HG03520 (cell line): Measurements from ENCODE around the gene STK32C.

Source experiments
- ATAC-seq: cut with Tn5 transposase; IDR thresholded peaks from one replicate; pipeline ENCODE4 v1.9.1; 2021; ENCODE audit warnings: mild to moderate bottlenecking, moderate library complexity; ENCODE audit not compliant: unreplicated experiment

STK32C gene

DNA sequence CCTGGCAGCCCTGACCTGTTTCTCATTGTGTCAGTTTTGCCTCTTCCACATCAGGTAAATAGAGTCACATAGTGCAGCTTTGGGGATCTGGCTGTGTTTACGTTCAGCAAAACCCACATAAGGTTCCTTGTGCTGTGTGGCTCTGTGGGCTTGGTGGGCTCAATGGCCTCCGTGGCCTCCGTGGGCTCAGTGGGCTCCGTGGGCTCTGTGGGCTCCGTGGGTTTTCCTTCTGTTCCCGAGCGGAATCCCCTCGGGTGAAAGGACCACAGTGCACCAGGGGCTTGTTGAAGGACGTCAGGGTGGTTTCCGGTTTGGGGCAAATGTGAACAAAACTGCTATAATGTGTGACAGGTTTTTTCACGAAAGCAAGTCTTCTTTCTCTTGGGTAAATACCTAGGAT, 133.5 kb downstream of the STK32C start:
- no peak for ATAC-seq

DNA sequence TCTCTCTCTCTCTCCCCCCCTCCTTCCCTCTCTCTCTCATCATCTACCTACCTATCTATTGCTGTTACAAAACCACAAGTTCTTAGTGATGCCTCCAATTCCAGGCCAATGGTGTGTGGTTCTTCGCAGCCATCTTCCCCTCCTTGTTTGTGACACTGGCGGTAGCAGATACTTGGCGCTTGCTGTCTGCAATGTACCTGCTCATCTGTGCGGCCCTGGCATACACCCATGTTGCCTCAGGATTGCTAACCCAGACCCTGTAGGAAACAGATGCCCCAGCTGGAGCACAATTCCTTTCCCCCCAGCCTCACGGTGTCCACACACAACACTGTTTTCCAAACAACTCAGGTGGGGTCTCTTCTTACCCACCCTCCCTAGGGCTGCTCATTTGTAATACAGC, 134.6 kb downstream of the STK32C start:
- no peak for ATAC-seq

DNA sequence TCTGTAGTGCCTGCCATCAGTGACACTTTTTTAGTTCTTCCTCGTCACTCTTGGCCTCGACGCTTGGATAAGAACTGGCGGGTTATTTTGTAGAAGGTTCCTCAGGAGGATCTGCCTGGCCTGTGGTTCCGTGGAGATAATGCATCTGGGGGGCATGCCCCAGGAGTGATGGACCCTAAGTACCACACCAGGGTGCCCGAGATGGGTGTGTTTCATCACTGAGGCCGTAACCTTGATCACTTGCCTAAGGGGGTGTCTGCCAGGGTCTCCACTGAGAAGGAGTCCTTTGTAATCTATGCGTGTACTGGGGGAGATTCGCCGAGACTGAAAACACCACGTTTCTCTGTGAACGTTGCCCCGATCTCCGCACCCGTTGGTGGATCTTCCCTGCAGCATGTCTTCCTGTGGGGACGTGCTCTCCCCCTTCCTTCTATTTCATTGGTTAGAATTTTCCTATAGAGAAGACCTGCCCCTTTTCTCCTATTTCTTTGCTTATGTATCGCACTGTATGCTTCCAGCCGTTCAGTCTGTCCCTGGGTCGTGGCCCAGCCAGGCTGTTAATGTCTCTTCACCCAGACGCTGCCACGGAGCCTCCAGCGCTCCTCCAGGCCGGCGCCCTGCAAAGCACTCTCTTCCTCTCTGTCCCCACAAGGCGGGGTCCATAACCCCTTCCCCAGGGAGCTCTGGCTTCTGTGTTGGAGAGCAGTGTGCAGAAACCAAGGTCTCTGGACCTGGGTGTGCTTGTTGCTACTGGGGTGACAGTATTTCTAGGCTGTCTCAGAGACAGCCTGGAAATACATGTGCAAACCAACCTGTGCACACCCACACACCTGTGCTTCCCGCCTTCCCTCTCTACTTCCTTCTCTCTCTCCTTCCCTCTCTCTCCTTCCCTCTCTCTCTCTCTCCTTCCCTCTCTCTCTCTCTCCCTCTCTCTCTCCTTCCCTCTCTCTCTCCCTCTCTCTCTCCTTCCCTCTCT, 135.4 kb downstream of the STK32C start:
- ATAC-seq, result no peak

GRCh38 chr10:132170561-132171361, 137.0 kb downstream of the STK32C start:
- ATAC-seq, result no peak

GRCh38 chr10:132169766-132170560, 137.8 kb downstream of the STK32C start:
- no peak for ATAC-seq

- ATAC-seq, result no peak
Measured at GRCh38 chr10:132169031-132169765, 138.6 kb downstream of the STK32C start.

- no peak for ATAC-seq
Measured at GRCh38 chr10:132168571-132169030, 139.1 kb downstream of the STK32C start.

DNA sequence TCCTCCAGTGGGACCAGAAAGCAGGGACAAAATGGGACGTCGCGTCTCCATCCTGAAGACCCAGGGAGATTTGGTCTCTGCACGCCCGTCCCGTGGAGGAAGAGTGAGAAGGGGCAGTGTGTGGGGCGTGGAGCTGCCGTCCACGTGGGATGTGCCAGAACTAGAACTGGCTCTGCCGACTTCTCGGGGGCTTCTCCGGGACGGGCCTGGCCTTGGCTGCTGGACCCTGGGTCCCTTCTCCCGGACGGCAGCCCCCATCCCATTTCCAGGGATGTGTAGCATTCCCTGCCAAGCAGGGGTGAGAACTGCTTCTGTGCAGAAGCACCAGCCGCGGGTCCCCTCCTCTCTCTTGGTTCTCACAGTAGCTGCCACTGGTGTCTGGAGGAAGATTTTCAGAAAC, 139.8 kb downstream of the STK32C start:
- ATAC-seq, result no peak

DNA sequence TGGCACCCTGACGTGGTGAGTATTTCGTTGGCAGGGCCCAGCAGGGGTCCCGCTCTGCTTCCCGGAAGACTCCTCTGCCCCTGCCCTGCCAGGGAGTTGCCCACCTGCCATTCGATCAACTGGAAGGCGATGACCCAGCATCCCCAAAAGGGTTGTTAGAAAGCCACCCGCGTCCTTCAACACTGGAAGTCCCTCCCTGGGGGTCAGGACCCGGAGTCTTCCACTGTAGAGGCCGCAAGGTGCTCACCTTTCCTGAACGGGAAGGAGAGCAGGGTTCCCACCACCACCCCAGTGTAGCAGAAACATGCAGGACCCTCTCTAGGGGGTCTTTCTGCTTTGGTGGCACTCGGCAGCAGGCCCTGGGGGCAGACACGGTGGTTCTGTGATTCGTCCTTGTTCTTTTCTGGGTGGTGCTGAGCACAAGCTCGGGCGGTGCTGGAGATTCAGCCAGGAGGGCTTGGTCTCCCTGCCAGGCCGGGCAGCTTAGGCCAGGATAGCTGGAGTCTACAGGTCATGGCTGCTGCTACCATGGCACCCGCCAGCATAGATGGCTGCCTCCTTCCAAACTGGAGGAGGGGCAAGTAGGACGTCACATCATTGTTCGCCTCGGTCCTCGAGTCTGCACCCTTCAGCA, 140.6 kb downstream of the STK32C start:
- ATAC-seq, result no peak

GRCh38 chr10:132166216-132166950, 141.4 kb downstream of the STK32C start:
- ATAC-seq, result no peak

DNA sequence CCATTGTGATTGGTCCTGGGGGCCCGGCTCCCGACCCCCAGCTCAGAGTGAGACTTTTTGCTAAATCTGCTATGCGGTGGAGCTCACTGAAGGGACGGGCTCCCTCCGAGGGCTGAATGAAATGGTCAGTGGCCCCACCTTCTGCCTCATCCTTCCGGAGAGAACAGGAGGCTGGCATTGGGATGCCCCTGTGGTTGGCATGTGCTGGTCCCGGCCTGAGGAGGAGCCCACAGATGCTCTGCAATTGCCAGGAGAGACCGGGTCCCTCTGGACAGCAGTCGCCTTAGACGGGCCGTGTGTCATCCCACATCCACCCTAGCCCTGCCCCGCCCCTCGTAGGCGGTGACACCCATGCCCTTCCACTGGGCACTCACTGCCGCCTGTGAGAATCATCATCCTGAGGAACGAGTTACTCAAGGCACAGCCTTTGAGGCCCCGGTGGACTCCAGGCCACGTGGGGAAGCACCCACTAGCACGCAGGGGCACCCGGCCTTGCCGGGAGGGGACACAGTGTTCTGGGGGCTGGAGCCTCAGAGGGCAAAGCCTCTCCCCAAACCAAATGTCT, 142.3 kb downstream of the STK32C start:
- ATAC-seq, result no peak

- no peak for ATAC-seq
Measured at GRCh38 chr10:132164761-132165278, 142.9 kb downstream of the STK32C start.

DNA sequence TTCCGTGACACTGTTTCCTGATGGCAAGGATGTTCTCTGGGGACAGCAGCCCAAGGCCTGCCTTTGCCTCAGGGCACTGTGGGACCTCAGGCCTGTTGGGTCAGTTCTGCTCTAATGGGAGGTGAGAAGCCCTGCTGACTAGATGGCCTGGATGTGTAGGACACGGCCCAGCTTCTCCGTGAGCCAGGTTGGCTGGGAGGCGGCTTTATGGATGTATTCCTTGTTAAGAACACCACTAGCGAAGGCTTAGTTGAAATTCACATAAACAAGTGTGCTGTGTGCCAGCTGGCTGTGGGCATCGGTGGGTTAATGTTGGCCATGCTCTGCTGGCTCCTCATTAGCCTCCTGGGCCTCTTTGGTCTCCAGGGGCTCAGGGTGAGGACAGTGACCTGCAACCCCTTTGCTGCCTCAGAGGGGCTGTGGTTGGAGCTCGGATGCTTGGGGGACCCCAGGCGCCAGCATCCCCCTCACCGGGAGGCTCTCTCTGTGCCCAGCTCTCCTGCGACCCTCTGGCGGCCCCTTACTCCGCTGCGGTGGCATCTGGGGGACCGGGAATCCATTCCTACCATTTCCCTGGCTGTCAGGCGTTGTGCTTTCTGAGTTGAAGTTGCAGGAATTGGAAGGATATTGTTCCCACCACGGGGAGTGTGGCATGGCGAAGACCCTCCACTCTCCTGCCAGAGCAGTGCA, 143.8 kb downstream of the STK32C start:
- ATAC-seq, result no peak

DNA sequence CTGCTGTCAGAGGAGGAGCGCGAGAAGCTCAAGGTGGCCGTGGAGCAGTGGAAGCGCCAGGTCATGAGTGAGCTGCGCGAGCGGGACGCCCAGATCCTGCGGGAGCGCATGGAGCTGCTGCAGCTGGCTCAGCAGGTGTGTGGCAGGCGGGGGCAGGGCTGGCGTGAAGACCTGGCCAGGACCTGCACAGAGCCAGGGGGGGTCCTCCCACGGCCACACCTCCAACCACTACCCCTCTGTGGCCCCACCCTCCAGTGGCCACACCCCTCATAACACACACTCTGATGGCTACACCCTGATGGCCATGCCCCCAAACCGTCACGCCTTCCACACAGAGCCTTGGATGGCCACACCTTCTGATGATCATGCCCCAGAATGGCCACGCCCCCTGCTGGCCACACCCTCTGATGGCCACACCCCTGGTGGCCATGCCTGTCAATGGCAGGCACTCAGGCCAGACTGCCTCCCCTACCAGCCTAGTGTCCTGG, 144.4 kb downstream of the STK32C start:
- ATAC-seq, result peak; percentile 84

DNA sequence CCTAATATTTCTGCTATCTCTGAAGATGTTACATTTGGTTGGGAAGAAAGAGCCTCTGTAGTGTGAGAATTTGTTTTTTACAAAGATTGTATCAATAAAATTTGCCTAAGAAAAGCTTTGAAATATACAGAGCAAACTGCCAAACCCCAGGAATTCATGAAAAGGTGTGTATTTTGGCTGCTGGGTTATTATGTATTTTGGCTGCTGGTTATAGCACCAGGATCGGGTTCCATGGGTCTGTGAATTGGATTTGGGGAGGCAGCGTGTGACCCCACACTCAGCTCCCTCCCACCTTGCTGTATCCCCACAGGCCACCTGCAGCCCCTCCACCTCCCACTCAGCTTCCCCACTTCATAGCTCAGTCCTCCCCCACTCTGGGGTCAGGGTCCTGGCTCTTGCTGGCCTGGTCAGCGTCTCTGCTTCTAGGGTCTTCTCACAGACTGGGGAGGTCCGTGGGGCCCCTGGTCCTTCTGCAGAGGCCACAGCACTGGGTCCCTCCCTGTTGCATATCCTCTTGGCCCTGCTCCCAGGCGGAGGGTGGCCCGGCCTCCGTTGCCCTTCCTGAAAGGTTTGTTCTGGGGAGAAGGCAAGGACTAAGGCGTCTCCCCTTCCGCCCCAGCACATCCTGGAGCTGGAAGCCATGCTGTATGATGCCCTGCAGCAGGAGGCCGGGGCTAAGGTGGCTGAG, 145.0 kb downstream of the STK32C start:
- no peak for ATAC-seq

- ATAC-seq, result no peak
Measured at GRCh38 chr10:132162021-132162531, 145.7 kb downstream of the STK32C start.
